Measurements from ENCODE around the gene TACC2. TPM values are rescaled to one million over a fixed set of nuclear protein-coding genes. Genes with fewer than 3 reads are reported as not detected.

TACC2 gene
- total RNA-seq, 6 experiments from 2014 or later: 16.2 to 21.1 (median 18.8) TPM

DNA sequence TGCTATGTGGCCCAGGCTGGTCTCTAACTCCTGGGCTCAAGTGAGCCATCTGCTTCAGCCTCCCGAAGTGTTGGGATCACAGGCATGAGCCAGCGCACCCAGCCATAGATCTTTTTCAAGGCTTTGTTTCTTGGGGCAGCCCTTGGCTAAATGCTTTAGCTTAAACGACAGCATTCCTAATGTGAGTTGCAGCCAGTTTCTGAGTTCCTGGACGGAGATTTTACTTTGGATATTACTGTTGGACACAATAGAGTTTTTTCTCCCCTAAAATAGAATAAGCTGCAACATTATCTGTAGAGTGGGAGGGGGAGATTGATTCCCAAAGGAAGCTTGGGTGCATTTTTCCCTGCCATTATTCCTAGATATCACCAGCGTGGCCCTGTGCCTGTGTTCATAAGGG lies 179.1 kb downstream of the TACC2 start:
- WGBS (ENCODE audit: insufficient coverage, low coverage, low lambda C conversion rate, missing lambda C conversion rate): 89% methylated on average over 3 of the region's 5 CpGs
- DNase-seq: no peak
- no peak overlapping the region for H3K4me3 ChIP-seq
- no peak for ATAC-seq
- no peaks in the 10 kb centered on the region for H3K36me3 ChIP-seq
- H3K9me3 ChIP-seq: no peaks in the 10 kb centered on the region
- no peak for TF ChIP-seq POLR2A (IDR thresholded peaks at IDR 0.05)
- TF ChIP-seq, protein P1, sequence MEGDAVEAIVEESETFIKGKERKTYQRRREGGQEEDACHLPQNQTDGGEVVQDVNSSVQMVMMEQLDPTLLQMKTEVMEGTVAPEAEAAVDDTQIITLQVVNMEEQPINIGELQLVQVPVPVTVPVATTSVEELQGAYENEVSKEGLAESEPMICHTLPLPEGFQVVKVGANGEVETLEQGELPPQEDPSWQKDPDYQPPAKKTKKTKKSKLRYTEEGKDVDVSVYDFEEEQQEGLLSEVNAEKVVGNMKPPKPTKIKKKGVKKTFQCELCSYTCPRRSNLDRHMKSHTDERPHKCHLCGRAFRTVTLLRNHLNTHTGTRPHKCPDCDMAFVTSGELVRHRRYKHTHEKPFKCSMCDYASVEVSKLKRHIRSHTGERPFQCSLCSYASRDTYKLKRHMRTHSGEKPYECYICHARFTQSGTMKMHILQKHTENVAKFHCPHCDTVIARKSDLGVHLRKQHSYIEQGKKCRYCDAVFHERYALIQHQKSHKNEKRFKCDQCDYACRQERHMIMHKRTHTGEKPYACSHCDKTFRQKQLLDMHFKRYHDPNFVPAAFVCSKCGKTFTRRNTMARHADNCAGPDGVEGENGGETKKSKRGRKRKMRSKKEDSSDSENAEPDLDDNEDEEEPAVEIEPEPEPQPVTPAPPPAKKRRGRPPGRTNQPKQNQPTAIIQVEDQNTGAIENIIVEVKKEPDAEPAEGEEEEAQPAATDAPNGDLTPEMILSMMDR (IDR thresholded peaks at IDR 0.05): no peak
- no peak overlapping the region for H3K27ac ChIP-seq
- no peaks in the 10 kb centered on the region for H3K27me3 ChIP-seq
- peaks cover 0 to 26% (median 13%) of the 10 kb centered on the region in 4 donors for H3K4me1 ChIP-seq
- intact Hi-C loops (cut with DNase I): no loop called here

DNA sequence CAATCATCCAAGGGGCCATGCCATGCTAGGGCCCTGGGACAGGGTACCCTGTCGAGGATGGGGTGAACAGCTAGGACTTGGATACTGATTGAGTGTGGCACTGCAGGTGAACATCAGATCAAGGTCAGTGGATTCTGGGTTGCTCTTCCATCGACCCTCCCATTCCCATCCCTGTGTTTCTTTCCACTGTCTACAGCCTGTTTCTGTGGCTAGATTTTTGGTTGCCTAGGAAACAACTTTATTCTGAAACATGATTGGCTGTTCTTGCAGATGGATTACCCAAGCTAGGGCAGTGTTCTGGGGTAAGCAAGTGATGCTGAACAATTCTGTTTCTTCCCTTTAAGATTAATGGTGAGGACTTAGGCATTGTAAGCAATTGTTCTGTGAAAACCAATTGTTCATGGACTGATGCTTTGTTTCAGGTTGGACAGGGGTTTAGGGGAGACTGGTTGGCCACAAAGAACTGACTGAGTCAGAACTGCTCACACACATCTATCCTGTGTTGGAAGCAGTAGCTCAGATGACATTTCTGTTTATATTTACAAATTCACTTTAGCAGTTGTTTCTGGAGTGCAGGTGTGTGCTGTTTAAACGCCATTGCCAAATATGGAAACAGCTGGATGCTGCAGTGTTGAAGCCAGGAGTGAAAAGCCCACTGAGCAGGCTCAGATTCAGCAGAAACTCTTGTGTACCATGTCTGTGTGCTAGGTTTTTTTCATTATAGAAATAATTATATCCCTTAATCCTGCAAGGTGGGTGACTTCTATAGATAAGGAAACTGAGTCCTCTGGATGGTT lies 179.8 kb downstream of the TACC2 start:
- 74% methylated on average over 3 of the region's 3 CpGs for WGBS (ENCODE audit: insufficient coverage, low coverage, low lambda C conversion rate, missing lambda C conversion rate)
- TF ChIP-seq POLR2A (IDR thresholded peaks at IDR 0.05): no peak
- TF ChIP-seq, protein P1 (IDR thresholded peaks at IDR 0.05): no peak
- H3K9me3 ChIP-seq: no peaks in the 10 kb centered on the region
- H3K27me3 ChIP-seq: no peaks in the 10 kb centered on the region
- DNase-seq: no peak
- H3K4me3 ChIP-seq: no peak overlapping the region
- H3K36me3 ChIP-seq: no peaks in the 10 kb centered on the region
- H3K4me1 ChIP-seq: peaks cover 0 to 21% (median 9%) of the 10 kb centered on the region in 4 donors
- H3K27ac ChIP-seq: no peak overlapping the region
- intact Hi-C loops (cut with DNase I): no loop called here
- ATAC-seq: no peak

DNA sequence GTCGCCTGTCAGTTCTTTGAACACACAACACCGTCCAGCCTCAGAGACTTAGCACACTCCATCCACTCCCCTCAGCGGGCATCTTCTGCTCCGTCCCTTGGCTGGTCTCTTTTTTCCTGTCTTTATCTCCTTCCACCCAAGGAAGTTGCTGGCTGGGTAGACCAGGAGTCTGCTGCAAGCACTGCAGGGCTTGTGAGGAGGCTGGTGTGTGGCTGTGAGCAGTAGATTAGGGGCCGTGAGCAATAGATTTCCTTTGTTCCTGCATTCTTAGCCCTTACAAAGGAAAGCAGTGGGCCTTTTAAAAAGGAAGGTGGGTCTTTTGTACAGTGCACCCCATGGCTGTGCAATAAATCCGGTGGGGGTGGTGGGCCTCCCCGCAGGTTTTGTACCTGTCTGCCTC lies 181.8 kb downstream of the TACC2 start:
- Histone ChIP-seq H3K27me3 (no peaks in the 10 kb centered on the region), H3K4me3 (no peak overlapping the region), H3K9me3 (no peaks in the 10 kb centered on the region), H3K36me3 (no peaks in the 10 kb centered on the region), H3K4me1 (peaks cover 0 to 3% (median under 1%) of the 10 kb centered on the region in 4 donors), H3K27ac (no peak overlapping the region)
- 83% methylated on average over 5 of the region's 7 CpGs for WGBS (ENCODE audit: insufficient coverage, low coverage, low lambda C conversion rate, missing lambda C conversion rate)
- TF ChIP-seq POLR2A (IDR thresholded peaks at IDR 0.05): no peak
- TF ChIP-seq, protein P1 (IDR thresholded peaks at IDR 0.05): no peak
- ATAC-seq: no peak
- intact Hi-C loops (cut with DNase I): no loop called here
- no peak for DNase-seq

DNA sequence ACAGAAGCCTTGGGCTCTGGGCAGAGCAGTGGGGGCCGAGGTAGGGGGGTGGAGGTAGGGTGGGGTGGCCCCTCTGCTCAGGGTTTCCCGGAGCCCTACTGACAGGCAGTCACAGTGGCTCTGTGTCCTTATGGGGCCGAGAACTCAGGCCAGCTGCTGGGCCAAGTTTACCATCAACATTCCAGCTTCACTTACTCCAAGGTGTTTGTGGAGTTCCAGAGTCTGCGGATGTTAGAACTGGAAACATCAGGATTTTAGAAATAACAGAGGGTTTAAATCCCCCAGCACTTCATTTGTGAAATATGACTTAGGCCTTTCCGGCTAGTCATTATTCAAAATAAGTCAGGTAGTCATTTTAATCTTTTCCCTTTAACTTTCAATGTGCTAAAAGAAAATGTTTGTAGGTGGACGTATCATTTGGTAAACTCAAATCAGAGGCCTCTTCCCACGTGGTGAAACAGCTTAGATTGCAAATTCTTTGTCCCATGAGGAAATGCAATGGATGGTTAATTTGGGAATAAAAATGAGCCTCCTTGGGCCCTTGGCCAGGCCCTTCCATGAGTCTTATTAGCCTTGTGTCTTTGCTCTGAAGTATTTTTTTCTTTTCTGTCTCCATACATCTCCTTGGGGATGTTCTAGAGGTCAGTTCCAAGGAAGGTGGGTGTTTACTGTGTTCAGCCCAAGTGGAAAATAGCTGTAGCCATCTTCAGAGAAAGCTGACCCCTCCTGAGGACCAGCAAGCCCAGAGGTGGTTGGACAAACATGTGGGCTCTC lies 182.5 kb downstream of the TACC2 start:
- DNase-seq: no peak
- Histone ChIP-seq H3K4me3 (no peak overlapping the region), H3K36me3 (no peaks in the 10 kb centered on the region), H3K27ac (no peak overlapping the region), H3K9me3 (no peaks in the 10 kb centered on the region), H3K4me1 (peaks cover 0 to 5% (median 1%) of the 10 kb centered on the region in 4 donors), H3K27me3 (no peaks in the 10 kb centered on the region)
- no peak for ATAC-seq
- no peak for TF ChIP-seq POLR2A (IDR thresholded peaks at IDR 0.05)
- TF ChIP-seq, protein P1 (IDR thresholded peaks at IDR 0.05): no peak
- intact Hi-C loops (cut with DNase I): no loop called here
- 63% methylated on average over 4 of the region's 7 CpGs for WGBS (ENCODE audit: insufficient coverage, low coverage, low lambda C conversion rate, missing lambda C conversion rate)
